Glutamatergic neuron (in vitro differentiated cells): ENCODE results near the gene PLCB4. TPM values are rescaled to one million over a fixed set of nuclear protein-coding genes. Genes with fewer than 3 reads are reported as not detected.

Experiments used
- DNase-seq: peaks from one replicate; pipeline ENCODE4 v3.0.0; 2022
- H3K27ac Mint-ChIP-seq: one replicate; pipeline ENCODE4 v1.8.0; 2020; ENCODE audit warnings: mild to moderate bottlenecking, mixed read lengths, inconsistent platforms; ENCODE audit not compliant: unreplicated experiment
- H3K27me3 Mint-ChIP-seq: one replicate; pipeline ENCODE4 v1.8.0; 2020; ENCODE audit warnings: mild to moderate bottlenecking, moderate library complexity, mixed read lengths, inconsistent platforms; ENCODE audit not compliant: unreplicated experiment
- H3K36me3 Mint-ChIP-seq: one replicate; pipeline ENCODE4 v1.8.0; 2020; ENCODE audit warnings: mild to moderate bottlenecking, mixed read lengths, inconsistent platforms; ENCODE audit not compliant: unreplicated experiment
- H3K4me1 Mint-ChIP-seq: one replicate; pipeline ENCODE4 v1.8.0; 2020; ENCODE audit warnings: mild to moderate bottlenecking, low read depth, mixed read lengths, inconsistent platforms; ENCODE audit not compliant: unreplicated experiment
- H3K4me3 Mint-ChIP-seq: one replicate; pipeline ENCODE4 v1.8.0; 2020; ENCODE audit warnings: mild to moderate bottlenecking, mixed read lengths, inconsistent platforms; ENCODE audit not compliant: unreplicated experiment
- H3K9me3 Mint-ChIP-seq: one replicate; pipeline ENCODE4 v1.8.0; 2020; ENCODE audit warnings: mild to moderate bottlenecking, moderate library complexity, mixed read lengths, inconsistent platforms; ENCODE audit not compliant: unreplicated experiment
- CTCF ChIP-seq: fragments of 200-600 bp; sonication (generic); IDR thresholded peaks from one replicate; pipeline ENCODE4 v1.5.0; 2021; ENCODE audit not compliant: partially characterized antibody, unreplicated experiment
- total RNA-seq: library from RNA; stranded (reverse); fragmentation: NEBNext Ultra II Directional; extraction: Animal tissue kit (Norgen Biotek cat#: 25700); gene quantifications from one replicate; pipeline ENCODE4 v1.2.1, GENCODE V29; 2021; ENCODE audit not compliant: unreplicated experiment

Gene PLCB4
- total RNA-seq, 1 donor from 2014 or later = 28.9 TPM

DNA sequence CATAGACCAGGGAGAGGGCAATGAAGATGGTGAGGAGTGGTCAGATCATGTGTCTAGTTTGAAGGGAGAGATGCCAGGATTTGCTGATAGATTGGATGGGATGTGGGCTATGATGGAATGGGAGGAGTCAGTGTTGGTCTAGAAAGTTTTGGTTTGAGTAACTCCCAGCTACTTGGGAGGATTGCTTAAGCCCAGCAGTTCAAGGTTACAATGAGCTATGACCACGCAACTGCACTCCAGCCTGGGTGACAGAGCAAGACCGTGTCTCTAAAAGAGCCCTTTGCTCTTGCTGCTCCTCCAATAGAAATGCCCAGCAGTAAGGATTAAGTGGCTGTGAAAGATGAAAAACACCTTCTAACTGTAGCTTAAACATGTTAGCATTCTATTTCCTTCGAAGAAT, 427.3 kb downstream of the PLCB4 start:
- no peaks in the 10 kb centered on the region for H3K4me1 Mint-ChIP-seq
- DNase-seq = no peak
- no peaks in the 10 kb centered on the region for H3K36me3 Mint-ChIP-seq
- H3K27me3 Mint-ChIP-seq = no peaks in the 10 kb centered on the region
- H3K27ac Mint-ChIP-seq = no peak overlapping the region
- no peak overlapping the region for H3K4me3 Mint-ChIP-seq
- TF ChIP-seq CTCF = no peak
- no peaks in the 10 kb centered on the region for H3K9me3 Mint-ChIP-seq

GRCh38 chr20:9498322-9498721, 429.4 kb downstream of the PLCB4 start:
- H3K27me3 Mint-ChIP-seq = no peaks in the 10 kb centered on the region
- no peak overlapping the region for H3K4me3 Mint-ChIP-seq
- no peak for TF ChIP-seq CTCF
- H3K36me3 Mint-ChIP-seq = no peaks in the 10 kb centered on the region
- no peaks in the 10 kb centered on the region for H3K4me1 Mint-ChIP-seq
- H3K9me3 Mint-ChIP-seq = no peaks in the 10 kb centered on the region
- no peak for DNase-seq
- no peak overlapping the region for H3K27ac Mint-ChIP-seq

DNA sequence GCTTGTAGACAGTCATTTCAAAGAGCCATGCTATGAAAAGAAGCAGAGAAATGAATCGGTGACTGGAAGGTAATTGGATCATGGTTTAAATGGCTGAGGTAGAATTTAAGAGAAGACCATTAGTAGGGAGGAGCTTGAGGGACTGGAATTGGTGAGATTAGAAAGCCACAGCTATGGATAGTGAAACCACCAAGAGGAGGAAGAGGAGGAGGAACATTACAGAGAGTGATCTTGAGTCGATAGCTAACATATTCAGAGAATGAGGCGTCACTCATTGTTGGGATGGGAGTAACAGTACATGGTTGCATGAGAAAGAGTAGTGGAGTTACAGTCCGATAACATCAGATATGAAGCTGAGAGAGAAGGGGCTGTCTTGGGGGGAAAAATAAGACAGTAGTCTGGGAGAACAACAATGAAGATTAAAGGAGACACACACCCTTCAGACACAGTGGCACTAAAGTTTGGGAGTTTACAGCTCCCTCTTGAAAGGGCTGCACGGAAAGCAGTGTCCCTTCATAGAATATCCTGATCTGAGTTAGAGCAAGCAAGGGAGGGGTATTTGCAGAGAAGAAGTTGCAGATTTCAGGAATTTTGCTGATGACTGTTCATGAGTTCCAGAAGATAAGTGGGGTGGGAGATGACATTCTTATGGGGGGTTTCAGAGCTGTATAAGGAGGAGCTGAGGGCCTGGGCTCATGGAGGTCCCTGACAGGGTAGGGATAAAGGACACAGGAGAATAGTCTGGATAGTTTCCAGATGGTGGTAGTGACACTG, 430.4 kb downstream of the PLCB4 start:
- H3K4me3 Mint-ChIP-seq = no peak overlapping the region
- H3K4me1 Mint-ChIP-seq = no peaks in the 10 kb centered on the region
- H3K27me3 Mint-ChIP-seq = no peaks in the 10 kb centered on the region
- no peak for TF ChIP-seq CTCF
- DNase-seq = no peak
- H3K27ac Mint-ChIP-seq = no peak overlapping the region
- no peaks in the 10 kb centered on the region for H3K36me3 Mint-ChIP-seq
- no peaks in the 10 kb centered on the region for H3K9me3 Mint-ChIP-seq

DNA sequence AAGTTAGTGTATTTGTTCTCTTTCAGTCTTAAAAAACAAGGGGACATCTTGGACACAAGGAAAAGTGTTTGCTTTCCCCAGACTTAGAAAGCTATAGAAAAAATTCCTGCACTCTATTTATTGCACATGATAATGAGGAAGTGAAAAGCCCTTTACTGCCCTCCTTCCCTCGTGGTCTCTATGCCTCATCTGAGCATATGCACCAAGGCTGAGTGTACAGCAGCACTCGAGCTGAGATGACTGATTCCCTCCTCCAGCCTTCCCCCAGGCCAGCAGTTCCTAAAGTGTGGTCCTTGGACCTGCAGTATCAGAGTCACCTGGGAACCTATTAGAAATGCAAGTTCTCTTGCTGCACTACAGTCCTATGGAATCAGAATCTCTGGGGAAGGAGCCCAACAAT, 431.2 kb downstream of the PLCB4 start:
- no peak for DNase-seq
- Mint-ChIP-seq H3K27me3 (no peaks in the 10 kb centered on the region), H3K36me3 (no peaks in the 10 kb centered on the region), H3K4me1 (no peaks in the 10 kb centered on the region), H3K9me3 (no peaks in the 10 kb centered on the region), H3K27ac (no peak overlapping the region), H3K4me3 (no peak overlapping the region)
- TF ChIP-seq CTCF = no peak

GRCh38 chr20:9501473-9501872, 432.6 kb downstream of the PLCB4 start:
- H3K36me3 Mint-ChIP-seq = no peaks in the 10 kb centered on the region
- DNase-seq = no peak
- peaks cover 5% of the 10 kb centered on the region for H3K27me3 Mint-ChIP-seq
- TF ChIP-seq CTCF = no peak
- no peaks in the 10 kb centered on the region for H3K4me1 Mint-ChIP-seq
- H3K27ac Mint-ChIP-seq = no peak overlapping the region
- H3K9me3 Mint-ChIP-seq = no peaks in the 10 kb centered on the region
- H3K4me3 Mint-ChIP-seq = no peak overlapping the region
